ENCODE data around the gene THOC6. TPM values are rescaled to one million over a fixed set of nuclear protein-coding genes. Genes with fewer than 3 reads are reported as not detected.
A peak's percentile ranks its signal among the peaks of the same experiment; 100 is the strongest.

The THOC6 gene
- total and polyA plus RNA-seq, 9 of the 15 experiments (the other 6 are each of a cell fraction or from before 2014, with no cell fraction given): 2.5 to 65.4 (median 42.3) TPM

GRCh38 chr16:2980227-2981176, 43.3 kb upstream of the THOC6 start, which contains the start of gene PKMYT1 (continued):
- no peak for TF ChIP-seq DEAF1 (CRISPR knock-in tag; IDR thresholded peaks at IDR 0.05)
- TF ChIP-seq SMARCB1 (IDR thresholded peaks at IDR 0.05; ENCODE audit: insufficient read length, low read depth): no peak
- TF ChIP-seq L3MBTL2 (IDR thresholded peaks at IDR 0.05): peak; percentile 71; the same call in 1 of the 2 replicates
- TF ChIP-seq UBTF (IDR thresholded peaks at IDR 0.05; ENCODE audit: borderline replicate concordance in 1 of 2, low read depth in 2 of 2, low read length in 2 of 2): no peak
- TF ChIP-seq ZNF263 (CRISPR knock-in tag; IDR thresholded peaks at IDR 0.05; ENCODE audit: borderline replicate concordance): no peak; the same call in none of the 2 replicates
- TF ChIP-seq ZNF431 (CRISPR knock-in tag; IDR thresholded peaks at IDR 0.05): peak; percentile 42; the same call in 1 of the 2 replicates
- TF ChIP-seq MEIS2 (IDR thresholded peaks at IDR 0.05; ENCODE audit: partially characterized antibody): peak; percentile 89
- peak; percentile 91; the same call in 1 of the 2 replicates for TF ChIP-seq ZC3H4 (CRISPR knock-in tag; IDR thresholded peaks at IDR 0.05; ENCODE audit: borderline replicate concordance)
- no peak for TF ChIP-seq POLR3A (IDR thresholded peaks at IDR 0.05; ENCODE audit: borderline replicate concordance, extremely low read depth, insufficient read depth, insufficient read length)
- TF ChIP-seq CHD1 (IDR thresholded peaks at IDR 0.05; ENCODE audit: low read length): peak; percentile 20
- TF ChIP-seq BCOR (IDR thresholded peaks at IDR 0.05): no peak
- no peak for TF ChIP-seq ELF4 (CRISPR knock-in tag; IDR thresholded peaks at IDR 0.05)
- TF ChIP-seq HNRNPUL1 (IDR thresholded peaks at IDR 0.05; ENCODE audit: low read length): no peak
- peak; percentile 32 for TF ChIP-seq U2AF1 (optimal IDR thresholded peaks at IDR 0.05; ENCODE audit: low read depth, low read length)
- no peak for TF ChIP-seq HOXB6 (CRISPR knock-in tag; IDR thresholded peaks at IDR 0.05; ENCODE audit: borderline replicate concordance)
- no peak for TF ChIP-seq ZBTB12 (CRISPR knock-in tag; IDR thresholded peaks at IDR 0.05)
- TF ChIP-seq CXXC5 (CRISPR knock-in tag; IDR thresholded peaks at IDR 0.05): peak; percentile 70
- no peak for TF ChIP-seq FOXO4 (CRISPR knock-in tag; IDR thresholded peaks at IDR 0.05)
- TF ChIP-seq SIX5 (IDR thresholded peaks at IDR 0.05; ENCODE audit: borderline replicate concordance in 1 of 2, insufficient read depth in 1 of 2, low read depth in 1 of 2, low read length in 2 of 2): no peak
- no peak for TF ChIP-seq ZNF175 (CRISPR knock-in tag; IDR thresholded peaks at IDR 0.05; ENCODE audit: low read depth)

Measured in K562 (cell line).